Adrenal gland (tissue), 5 donors: ENCODE results near the gene ASF1A.

Experiments used
- POLR2A ChIP-seq, 2 donors: fragments of 450-650 bp; IDR thresholded peaks; one replicate each; pipeline ENCODE4 v1.6.1; 2017; ENCODE audit warnings: antibody characterized with exemption in 2 of 2, mild to moderate bottlenecking in 2 of 2, moderate library complexity in 1 of 2
- TF ChIP-seq, protein P1 (sequence below), 6 experiments: fragments of 450-650 bp in 4 of 6; fragments of 200-600 bp in 2 of 6; sonication (generic) in 1 of 6; IDR thresholded peaks; 1 replicate in 5 of 6; 2 replicates in 1 of 6; pipeline versions ENCODE4 v1.5.1 to v1.8.0; 2016 to 2021; ENCODE audit warnings: antibody characterized with exemption in 6 of 6, mild to moderate bottlenecking in 2 of 6, moderate library complexity in 1 of 6
- donor health status: DM: no; HTN: no; CAD: no.

DNA sequence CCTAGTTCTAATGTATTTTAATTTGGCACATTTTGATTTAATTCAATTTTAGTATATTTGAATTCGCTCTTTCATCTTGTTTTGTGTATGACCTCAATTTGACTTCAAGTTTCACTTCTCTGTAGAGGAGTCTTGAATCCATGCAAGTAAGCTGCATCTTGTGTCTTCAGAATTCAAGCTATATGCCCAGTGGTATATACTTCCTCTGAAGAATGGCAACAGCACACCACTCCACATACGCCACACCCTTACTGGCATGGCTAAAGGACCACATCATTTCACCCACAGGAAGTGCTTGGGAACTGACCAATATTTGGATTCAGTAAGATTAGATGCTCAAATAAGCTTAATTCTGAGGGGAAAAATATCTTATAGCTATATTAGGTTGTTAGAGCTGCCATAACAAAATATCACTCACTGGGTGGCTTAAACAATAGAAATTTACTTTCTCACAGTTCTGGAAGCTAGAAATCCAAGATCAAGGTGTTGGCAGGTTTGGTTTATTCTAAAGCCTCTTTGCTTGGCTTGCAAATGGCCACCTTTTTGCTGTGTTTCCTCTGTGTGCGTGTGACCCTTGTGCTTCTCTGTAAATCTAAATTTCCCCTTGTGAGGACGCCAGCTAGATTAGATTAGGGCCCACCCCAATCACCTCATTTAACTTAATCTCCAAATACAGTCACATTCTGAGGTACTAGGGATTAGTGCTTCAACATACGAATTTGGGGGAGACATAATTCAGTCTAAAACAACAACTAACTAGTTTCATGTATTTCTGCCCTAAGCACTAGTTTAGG is 2.8 kb upstream of the ASF1A start:
- TF ChIP-seq, protein P1, sequence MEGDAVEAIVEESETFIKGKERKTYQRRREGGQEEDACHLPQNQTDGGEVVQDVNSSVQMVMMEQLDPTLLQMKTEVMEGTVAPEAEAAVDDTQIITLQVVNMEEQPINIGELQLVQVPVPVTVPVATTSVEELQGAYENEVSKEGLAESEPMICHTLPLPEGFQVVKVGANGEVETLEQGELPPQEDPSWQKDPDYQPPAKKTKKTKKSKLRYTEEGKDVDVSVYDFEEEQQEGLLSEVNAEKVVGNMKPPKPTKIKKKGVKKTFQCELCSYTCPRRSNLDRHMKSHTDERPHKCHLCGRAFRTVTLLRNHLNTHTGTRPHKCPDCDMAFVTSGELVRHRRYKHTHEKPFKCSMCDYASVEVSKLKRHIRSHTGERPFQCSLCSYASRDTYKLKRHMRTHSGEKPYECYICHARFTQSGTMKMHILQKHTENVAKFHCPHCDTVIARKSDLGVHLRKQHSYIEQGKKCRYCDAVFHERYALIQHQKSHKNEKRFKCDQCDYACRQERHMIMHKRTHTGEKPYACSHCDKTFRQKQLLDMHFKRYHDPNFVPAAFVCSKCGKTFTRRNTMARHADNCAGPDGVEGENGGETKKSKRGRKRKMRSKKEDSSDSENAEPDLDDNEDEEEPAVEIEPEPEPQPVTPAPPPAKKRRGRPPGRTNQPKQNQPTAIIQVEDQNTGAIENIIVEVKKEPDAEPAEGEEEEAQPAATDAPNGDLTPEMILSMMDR (IDR thresholded peaks at IDR 0.05) = no peak
- no peak for TF ChIP-seq POLR2A (IDR thresholded peaks at IDR 0.05)
